Measurements from ENCODE around the gene EIF4B.
"Not testable (repeated sequence)": the region's sequence is repeated elsewhere in the genome, so short reads cannot be mapped to it uniquely, and the experiment has no call there.

EIF4B gene

GRCh38 chr12:53005986-53006809 is at the start of gene EIF4B:
Gene EIF4B (plus strand): TSS chr12:53006456. CDS start chr12:53006484, 28 bp downstream.
- peak; percentile 99 for DNase-seq (ENCODE audit: low read depth)

- no peak for DNase-seq (ENCODE audit: low read depth)
Observed at GRCh38 chr12:52956987-52957386, 49.3 kb upstream of the EIF4B start.

GRCh38 chr12:52964556-52965336 is 41.5 kb upstream of the EIF4B start:
- no peak for DNase-seq (ENCODE audit: low read depth)

- no peak for DNase-seq (ENCODE audit: low read depth)
Observed at GRCh38 chr12:52965337-52965731, 40.9 kb upstream of the EIF4B start.

GRCh38 chr12:52969166-52969795 is 37.0 kb upstream of the EIF4B start:
- DNase-seq (ENCODE audit: low read depth): no peak

- no peak for DNase-seq (ENCODE audit: low read depth)
Observed at GRCh38 chr12:52969828-52970569, 36.3 kb upstream of the EIF4B start.

GRCh38 chr12:52971679-52972329 is 34.5 kb upstream of the EIF4B start:
- no peak for DNase-seq (ENCODE audit: low read depth)

- no peak for DNase-seq (ENCODE audit: low read depth)
Observed at GRCh38 chr12:52975204-52975603, 31.1 kb upstream of the EIF4B start.

GRCh38 chr12:52975820-52976573 is 30.3 kb upstream of the EIF4B start:
- DNase-seq (ENCODE audit: low read depth): no peak

- no peak for DNase-seq (ENCODE audit: low read depth)
Observed at GRCh38 chr12:52976574-52977071, 29.6 kb upstream of the EIF4B start.

- DNase-seq (ENCODE audit: low read depth): no peak
Observed at GRCh38 chr12:52977170-52977569, 29.1 kb upstream of the EIF4B start.

GRCh38 chr12:52980096-52980649 is 26.1 kb upstream of the EIF4B start:
- no peak for DNase-seq (ENCODE audit: low read depth)

- DNase-seq (ENCODE audit: low read depth): peak; percentile 66
Observed at GRCh38 chr12:52980650-52981423, 25.4 kb upstream of the EIF4B start.

- DNase-seq (ENCODE audit: low read depth): no peak
Observed at GRCh38 chr12:52984136-52984535, 22.1 kb upstream of the EIF4B start.

- no peak for DNase-seq (ENCODE audit: low read depth)
Observed at GRCh38 chr12:52988898-52989297, 17.4 kb upstream of the EIF4B start.

GRCh38 chr12:52990206-52990605 is 16.1 kb upstream of the EIF4B start:
- DNase-seq (ENCODE audit: low read depth): no peak

GRCh38 chr12:52992240-52992639 is 14.0 kb upstream of the EIF4B start:
- DNase-seq (ENCODE audit: low read depth): not testable (repeated sequence)

- no peak for DNase-seq (ENCODE audit: low read depth)
Observed at GRCh38 chr12:52992699-52993557, 13.3 kb upstream of the EIF4B start.

GRCh38 chr12:52993558-52993869 is 12.7 kb upstream of the EIF4B start:
- DNase-seq (ENCODE audit: low read depth): no peak
